Measurements from ENCODE around the gene AQP1. TPM values are rescaled to one million over a fixed set of nuclear protein-coding genes. Genes with fewer than 3 reads are reported as not detected.
A peak's percentile ranks its signal among the peaks of the same experiment; 100 is the strongest.

AQP1 gene
- total and polyA plus RNA-seq, 8 donors, result 3.8 to 158 (median 52.5) TPM

GRCh38 chr7:30909431-30909830 lies 2.2 kb upstream of the AQP1 start:
- Histone ChIP-seq H3K4me1 (peaks cover 14 to 69% (median 40%) of the 10 kb centered on the region in 4 donors), H3K27me3 (peaks cover 0 to 7% (median 0%) of the 10 kb centered on the region in 3 donors), H3K27ac (peak overlapping the region in 2 of 5 donors; percentile 79 to 82), H3K36me3 (no peaks in the 10 kb centered on the region), H3K9me3 (no peaks in the 10 kb centered on the region), H3K4me3 (no peak overlapping the region)
- TF ChIP-seq CTCF (IDR thresholded peaks at IDR 0.05) (no peak), POLR2AphosphoS5 (IDR thresholded peaks at IDR 0.05) (no peak), EP300 (IDR thresholded peaks at IDR 0.05) (no peak), POLR2A (IDR thresholded peaks at IDR 0.05) (no peak)
- WGBS, 5 donors, result 81 to 90% (median 86%) methylated on average over 2 to 6 of the region's 6 CpGs
- DNase-seq, result no peak
- intact Hi-C loops (cut with DNase I; ENCODE audit: low total_unique reads), result no loop called here

- Histone ChIP-seq H3K27ac (peak overlapping the region in 4 of 5 donors; percentile 26 to 82 (median 70)), H3K27me3 (peaks cover 0 to 7% (median 0%) of the 10 kb centered on the region in 3 donors), H3K4me3 (no peak overlapping the region), H3K4me1 (peaks cover 14 to 68% (median 40%) of the 10 kb centered on the region in 4 donors), H3K36me3 (no peaks in the 10 kb centered on the region), H3K9me3 (no peaks in the 10 kb centered on the region)
- intact Hi-C loops (cut with DNase I; ENCODE audit: low total_unique reads), result no loop called here
- DNase-seq, result peak in 1 of 2 donors; percentile 55
- WGBS, 5 donors, result 63 to 82% (median 72%) methylated on average over 7 to 11 of the region's 11 CpGs
- no peak for TF ChIP-seq EP300 (IDR thresholded peaks at IDR 0.05)
- no peak for TF ChIP-seq POLR2AphosphoS5 (IDR thresholded peaks at IDR 0.05)
- TF ChIP-seq POLR2A (IDR thresholded peaks at IDR 0.05), result no peak
- no peak for TF ChIP-seq CTCF (IDR thresholded peaks at IDR 0.05)
These were observed 1.1 kb upstream of the AQP1 start for GRCh38 chr7:30910411-30911073.

GRCh38 chr7:30911133-30911532 lies 520 bp upstream of the AQP1 start:
- Histone ChIP-seq H3K27ac (peak overlapping the region in 4 of 5 donors; percentile 26 to 82 (median 70)), H3K9me3 (no peaks in the 10 kb centered on the region), H3K27me3 (peaks cover 0 to 7% (median 0%) of the 10 kb centered on the region in 3 donors), H3K36me3 (no peaks in the 10 kb centered on the region), H3K4me1 (peaks cover 12 to 68% (median 35%) of the 10 kb centered on the region in 4 donors), H3K4me3 (peak overlapping the region in 2 of 4 donors; percentile 42 to 46)
- DNase-seq, result no peak
- no peak for TF ChIP-seq POLR2A (IDR thresholded peaks at IDR 0.05)
- no peak for TF ChIP-seq EP300 (IDR thresholded peaks at IDR 0.05)
- TF ChIP-seq CTCF (IDR thresholded peaks at IDR 0.05), result no peak
- TF ChIP-seq POLR2AphosphoS5 (IDR thresholded peaks at IDR 0.05), result no peak
- 62 to 71% (median 69%) methylated on average over 4 to 11 of the region's 11 CpGs for WGBS, 5 donors
- intact Hi-C loops (cut with DNase I; ENCODE audit: low total_unique reads), result no loop called here

GRCh38 chr7:30912021-30912730 lies 523 bp downstream of the AQP1 start:
- peaks cover 0 to 7% (median 0%) of the 10 kb centered on the region in 3 donors for H3K27me3 ChIP-seq
- TF ChIP-seq EP300 (IDR thresholded peaks at IDR 0.05) (no peak), POLR2AphosphoS5 (IDR thresholded peaks at IDR 0.05) (no peak), CTCF (IDR thresholded peaks at IDR 0.05) (no peak)
- WGBS, 5 donors, result 71 to 92% (median 84%) methylated on average over 12 to 26 of the region's 26 CpGs
- H3K4me3 ChIP-seq, result peak overlapping the region; percentile 34 to 46 (median 43)
- no peaks in the 10 kb centered on the region for H3K36me3 ChIP-seq
- peak overlapping the region in 4 of 5 donors; percentile 22 to 82 (median 70) for H3K27ac ChIP-seq
- no peak for DNase-seq
- intact Hi-C loops (cut with DNase I; ENCODE audit: low total_unique reads), result no loop called here
- peaks cover 10 to 64% (median 36%) of the 10 kb centered on the region in 4 donors for H3K4me1 ChIP-seq
- no peaks in the 10 kb centered on the region for H3K9me3 ChIP-seq
